ENCODE data around the gene KRT33A. TPM values are rescaled to one million over a fixed set of nuclear protein-coding genes. Genes with fewer than 3 reads are reported as not detected.
"Not testable (repeated sequence)": the region's sequence is repeated elsewhere in the genome, so short reads cannot be mapped to it uniquely, and the experiment has no call there.

Gene KRT33A
- total RNA-seq: not detected in 2 replicates
- long read RNA-seq: 0 reads

DNA sequence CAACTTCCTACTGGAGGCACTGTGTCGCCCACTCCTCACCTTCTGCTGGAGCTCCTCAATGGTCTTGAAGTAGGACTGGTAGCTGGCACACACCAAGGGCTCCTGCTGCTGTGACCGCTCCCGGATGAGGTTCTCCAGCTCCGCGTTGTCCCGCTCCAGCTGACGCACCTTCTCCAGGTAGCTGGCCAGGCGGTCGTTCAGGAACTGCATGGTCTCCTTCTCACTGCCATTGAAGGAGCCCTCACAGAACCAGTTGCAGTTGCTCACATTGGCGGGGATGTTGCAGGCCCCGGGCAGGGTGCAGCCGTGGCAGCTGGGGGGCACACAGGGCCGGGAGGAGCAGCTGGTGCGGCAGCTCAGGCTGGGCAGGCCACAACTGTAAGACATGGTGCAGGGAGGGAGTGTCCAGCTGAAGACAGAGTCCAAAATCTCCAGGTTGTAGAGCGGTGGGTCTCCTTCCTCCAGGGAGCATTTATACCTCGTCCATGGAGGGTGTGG lies at the start of gene KRT33A:
TSS of gene KRT33A (minus strand) at position 448 of the 498 bp plus-strand sequence. CDS start at position 387, 61 bp downstream.
- peaks cover 13% of the 10 kb centered on the region for H3K27me3 Mint-ChIP-seq
- H3K4me3 Mint-ChIP-seq (ENCODE audit: low read depth); H3K36me3 Mint-ChIP-seq (ENCODE audit: insufficient read depth); H3K4me1 Mint-ChIP-seq (ENCODE audit: low read depth); DNase-seq (ENCODE audit: low spot score, unreplicated experiment); H3K9me3 Mint-ChIP-seq (ENCODE audit: low read depth); H3K27ac Mint-ChIP-seq: not testable (repeated sequence)

GRCh38 chr17:41396996-41397660 lies 46.5 kb upstream of the KRT33A start, which contains the start of gene KRT31:
Gene KRT31 (minus strand): TSS chr17:41397608. CDS start chr17:41397539, 69 bp downstream.
- no peak for DNase-seq (ENCODE audit: low spot score, unreplicated experiment)
- H3K27ac Mint-ChIP-seq: no peak within 1 kb of the TSS
- no peak within 1 kb of the TSS for H3K4me3 Mint-ChIP-seq (ENCODE audit: low read depth)
- H3K27me3 Mint-ChIP-seq: peaks cover 10% of the 10 kb centered on the region
- TF ChIP-seq, protein P1, sequence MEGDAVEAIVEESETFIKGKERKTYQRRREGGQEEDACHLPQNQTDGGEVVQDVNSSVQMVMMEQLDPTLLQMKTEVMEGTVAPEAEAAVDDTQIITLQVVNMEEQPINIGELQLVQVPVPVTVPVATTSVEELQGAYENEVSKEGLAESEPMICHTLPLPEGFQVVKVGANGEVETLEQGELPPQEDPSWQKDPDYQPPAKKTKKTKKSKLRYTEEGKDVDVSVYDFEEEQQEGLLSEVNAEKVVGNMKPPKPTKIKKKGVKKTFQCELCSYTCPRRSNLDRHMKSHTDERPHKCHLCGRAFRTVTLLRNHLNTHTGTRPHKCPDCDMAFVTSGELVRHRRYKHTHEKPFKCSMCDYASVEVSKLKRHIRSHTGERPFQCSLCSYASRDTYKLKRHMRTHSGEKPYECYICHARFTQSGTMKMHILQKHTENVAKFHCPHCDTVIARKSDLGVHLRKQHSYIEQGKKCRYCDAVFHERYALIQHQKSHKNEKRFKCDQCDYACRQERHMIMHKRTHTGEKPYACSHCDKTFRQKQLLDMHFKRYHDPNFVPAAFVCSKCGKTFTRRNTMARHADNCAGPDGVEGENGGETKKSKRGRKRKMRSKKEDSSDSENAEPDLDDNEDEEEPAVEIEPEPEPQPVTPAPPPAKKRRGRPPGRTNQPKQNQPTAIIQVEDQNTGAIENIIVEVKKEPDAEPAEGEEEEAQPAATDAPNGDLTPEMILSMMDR (IDR thresholded peaks at IDR 0.05; ENCODE audit: unreplicated experiment): no peak
- no peaks in the 10 kb centered on the region for H3K36me3 Mint-ChIP-seq (ENCODE audit: insufficient read depth)
- no peaks in the 10 kb centered on the region for H3K9me3 Mint-ChIP-seq (ENCODE audit: low read depth)
- H3K4me1 Mint-ChIP-seq (ENCODE audit: low read depth): no peaks in the 10 kb centered on the region

GRCh38 chr17:41396340-41396739 lies 45.7 kb upstream of the KRT33A start:
- Mint-ChIP-seq H3K27me3 (peaks cover 9% of the 10 kb centered on the region), H3K4me3 (ENCODE audit: low read depth) (no peak overlapping the region), H3K27ac (no peak overlapping the region), H3K4me1 (ENCODE audit: low read depth) (no peaks in the 10 kb centered on the region), H3K36me3 (ENCODE audit: insufficient read depth) (no peaks in the 10 kb centered on the region), H3K9me3 (ENCODE audit: low read depth) (no peaks in the 10 kb centered on the region)
- DNase-seq (ENCODE audit: low spot score, unreplicated experiment): no peak
- TF ChIP-seq, protein P1 (IDR thresholded peaks at IDR 0.05; ENCODE audit: unreplicated experiment): no peak

DNA sequence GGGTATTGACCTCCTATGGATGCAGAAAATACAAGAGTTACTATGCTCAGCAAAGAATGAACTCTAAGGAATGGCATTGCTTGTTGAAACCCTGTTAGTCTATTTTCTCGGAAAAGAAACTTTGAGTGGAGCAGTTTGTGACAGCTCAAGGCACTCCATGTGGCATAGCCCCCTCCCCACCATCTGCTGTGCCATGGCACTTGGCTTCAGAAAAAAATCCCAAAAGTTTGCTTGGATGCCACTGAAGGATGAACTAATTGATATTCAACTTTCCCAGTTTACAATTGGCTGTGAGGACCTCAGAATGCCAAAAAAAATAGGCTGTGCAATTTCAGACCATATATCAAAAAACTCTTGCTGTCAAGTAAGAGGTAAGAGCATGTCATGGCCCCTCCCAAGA lies 45.0 kb upstream of the KRT33A start:
- TF ChIP-seq, protein P1 (IDR thresholded peaks at IDR 0.05; ENCODE audit: unreplicated experiment): no peak
- Mint-ChIP-seq H3K27ac (no peak overlapping the region), H3K27me3 (peaks cover 9% of the 10 kb centered on the region), H3K9me3 (ENCODE audit: low read depth) (no peaks in the 10 kb centered on the region), H3K4me1 (ENCODE audit: low read depth) (no peaks in the 10 kb centered on the region), H3K4me3 (ENCODE audit: low read depth) (no peak overlapping the region), H3K36me3 (ENCODE audit: insufficient read depth) (no peaks in the 10 kb centered on the region)
- no peak for DNase-seq (ENCODE audit: low spot score, unreplicated experiment)

DNA sequence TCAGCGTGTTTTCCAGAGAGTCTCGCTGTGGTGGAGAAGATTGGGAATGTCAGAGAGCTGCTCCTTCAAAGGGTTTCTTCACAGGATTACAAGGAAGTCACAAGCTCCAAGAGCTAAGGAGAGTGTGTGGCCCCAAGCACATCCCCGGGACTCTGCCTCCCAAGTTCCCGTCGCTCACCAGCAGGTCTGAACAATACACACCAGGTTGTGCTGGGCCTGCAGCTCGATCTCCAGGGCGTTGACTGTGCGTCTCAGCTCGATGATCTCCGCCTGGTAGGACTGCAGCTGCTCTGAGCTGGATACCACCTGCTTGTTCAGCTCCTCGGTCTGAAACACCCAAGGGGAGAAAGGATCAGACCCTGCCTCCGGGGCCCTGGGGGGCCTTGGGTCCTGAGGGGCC lies 44.4 kb upstream of the KRT33A start:
- not testable (repeated sequence) for H3K36me3 Mint-ChIP-seq (ENCODE audit: insufficient read depth); DNase-seq (ENCODE audit: low spot score, unreplicated experiment); H3K4me1 Mint-ChIP-seq (ENCODE audit: low read depth); H3K27me3 Mint-ChIP-seq; H3K4me3 Mint-ChIP-seq (ENCODE audit: low read depth); H3K27ac Mint-ChIP-seq; H3K9me3 Mint-ChIP-seq (ENCODE audit: low read depth)

DNA sequence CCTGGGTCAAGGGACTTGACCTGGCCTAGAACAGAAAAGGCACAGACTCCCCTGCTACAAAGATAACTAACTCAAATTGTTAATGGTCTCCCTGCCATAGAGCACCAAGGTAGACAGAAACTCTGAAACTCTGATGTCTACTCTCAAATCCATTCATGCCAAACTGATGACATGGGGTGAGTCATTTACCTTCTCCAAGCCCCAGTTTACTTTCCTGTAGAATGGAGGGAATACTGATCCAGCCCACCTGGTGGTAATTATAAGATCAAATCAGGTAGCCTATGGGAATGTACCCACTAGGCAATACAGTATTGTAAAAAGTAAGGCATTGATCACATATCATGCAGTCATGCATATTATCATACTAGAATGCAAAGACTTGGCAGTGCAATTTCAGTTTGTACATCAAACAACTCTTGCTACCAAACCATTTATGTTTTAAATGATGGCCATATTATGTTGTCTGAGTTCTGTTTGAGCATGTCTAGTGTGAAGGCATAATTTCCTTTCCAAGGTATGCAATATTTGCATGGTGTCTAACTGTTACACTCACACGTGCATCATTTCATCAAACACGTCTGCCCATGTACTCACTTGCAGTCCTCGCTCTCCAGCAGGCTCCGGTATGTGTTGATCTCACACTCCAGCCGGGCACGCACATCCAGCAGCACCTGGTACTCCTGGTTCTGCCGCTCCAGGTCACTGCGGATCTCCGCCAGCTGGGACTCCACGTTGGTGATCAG lies 43.8 kb upstream of the KRT33A start:
- H3K36me3 Mint-ChIP-seq (ENCODE audit: insufficient read depth): no peaks in the 10 kb centered on the region
- peaks cover 1% of the 10 kb centered on the region for H3K4me1 Mint-ChIP-seq (ENCODE audit: low read depth)
- H3K9me3 Mint-ChIP-seq (ENCODE audit: low read depth): no peaks in the 10 kb centered on the region
- DNase-seq (ENCODE audit: low spot score, unreplicated experiment): no peak
- H3K4me3 Mint-ChIP-seq (ENCODE audit: low read depth): no peak overlapping the region
- H3K27ac Mint-ChIP-seq: no peak overlapping the region
- H3K27me3 Mint-ChIP-seq: peaks cover 6% of the 10 kb centered on the region
- TF ChIP-seq, protein P1 (IDR thresholded peaks at IDR 0.05; ENCODE audit: unreplicated experiment): no peak
